B cell (primary cell): Measurements from ENCODE around the gene COL9A3. TPM values are rescaled to one million over a fixed set of nuclear protein-coding genes. Genes with fewer than 3 reads are reported as not detected.

Experiments used
- ATAC-seq: fragments of 200-7000 bp; cut with Tn5 transposase; one replicate; pipeline ENCODE4 v1.10.0; 2021; ENCODE audit warnings: low read depth, mild to moderate bottlenecking, moderate number of reproducible peaks, moderate library complexity
- CTCF ChIA-PET: fragments of 350-600 bp; sonication (Branson Sonifier 250); formaldehyde crosslinking; loops from one replicate; lab custom pipeline; 2021; ENCODE audit warnings: antibody characterized with exemption, inconsistent platforms; lab: Charles Lee
- POLR2A ChIA-PET: fragments of 350-600 bp; sonication (Branson Sonifier 250); formaldehyde crosslinking; loops from one replicate; lab custom pipeline; 2021; ENCODE audit warnings: antibody characterized with exemption; lab: Charles Lee
- DNase-seq: peaks from one replicate; pipeline ENCODE4 v3.0.0; 2013
- H2AFZ ChIP-seq: 2 replicates; pipeline ENCODE4 v1.6.1; 2012; ENCODE audit warnings: mild to moderate bottlenecking, low read depth, low read length; ENCODE audit not compliant: insufficient read depth, poor library complexity, severe bottlenecking
- H3K27ac ChIP-seq, 2 donors: 1 replicate in 1 of 2; 2 replicates in 1 of 2; pipeline ENCODE4 v1.5.1; 2012 to 2013; ENCODE audit warnings: low read length in 2 of 2, mild to moderate bottlenecking in 2 of 2, moderate library complexity in 1 of 2
- H3K27me3 ChIP-seq, 4 experiments: fragments of 200-600 bp in 1 of 4; sonication (generic) in 1 of 4; replicated peaks in 1 of 4; 1 replicate in 2 of 4; 2 replicates in 2 of 4; pipeline versions ENCODE4 v1.6.1 to v1.7.0; 2013 to 2016; ENCODE audit warnings: low read length in 3 of 4, mild to moderate bottlenecking in 2 of 4, mixed read lengths in 1 of 4, moderate library complexity in 1 of 4; ENCODE audit not compliant: insufficient read depth in 4 of 4, control insufficient read depth in 3 of 4; ENCODE audit errors: control extremely low read depth in 1 of 4
- H3K36me3 ChIP-seq, 2 experiments: replicated peaks in 1 of 2; 1 replicate in 1 of 2; 2 replicates in 1 of 2; pipeline versions ENCODE4 v1.6.1 to v1.7.1; 2013; ENCODE audit warnings: low read length in 1 of 2; ENCODE audit not compliant: insufficient read depth in 2 of 2, control insufficient read depth in 1 of 2; ENCODE audit errors: control extremely low read depth in 1 of 2, extremely low read depth in 1 of 2
- H3K4me1 ChIP-seq, 2 donors: fragments of 200-600 bp in 1 of 2; sonication (generic) in 1 of 2; 1 replicate in 1 of 2; 2 replicates in 1 of 2; pipeline versions ENCODE4 v1.5.1 to v1.6.1; 2013 to 2017; ENCODE audit warnings: low read length in 2 of 2; ENCODE audit not compliant: control insufficient read depth in 2 of 2, insufficient read depth in 2 of 2
- H3K4me2 ChIP-seq: replicated peaks from 2 replicates; pipeline ENCODE3; 2012; ENCODE audit warnings: mild to moderate bottlenecking, low read depth, low read length; ENCODE audit not compliant: poor library complexity, severe bottlenecking
- H3K4me3 ChIP-seq, 5 experiments: fragments of 200-600 bp in 1 of 5; sonication (generic) in 1 of 5; 1 replicate in 3 of 5; 2 replicates in 2 of 5; pipeline versions ENCODE4 v1.5.1 to v1.7.0; 2011 to 2016; ENCODE audit warnings: low read length in 4 of 5, mild to moderate bottlenecking in 4 of 5, low read depth in 2 of 5, control low read depth in 1 of 5, moderate library complexity in 1 of 5; ENCODE audit not compliant: insufficient read depth in 1 of 5; ENCODE audit errors: control extremely low read depth in 1 of 5, extremely low read depth in 1 of 5
- H3K79me2 ChIP-seq: fragments of 200-600 bp; sonication (generic); one replicate; pipeline ENCODE4 v1.6.0; 2016; ENCODE audit warnings: low read length; ENCODE audit not compliant: control insufficient read depth, insufficient read depth
- H3K9ac ChIP-seq: fragments of 200-600 bp; sonication (generic); 2 replicates; pipeline ENCODE4 v1.6.1; 2017; ENCODE audit warnings: mild to moderate bottlenecking, low read length, moderate library complexity
- H3K9me3 ChIP-seq, 3 donors: one replicate each; pipeline versions ENCODE4 v1.6.1 to v1.7.1; 2013; ENCODE audit warnings: low read length in 2 of 3; ENCODE audit not compliant: control insufficient read depth in 2 of 3, insufficient read depth in 1 of 3; ENCODE audit errors: control extremely low read depth in 1 of 3
- H4K20me1 ChIP-seq: 2 replicates; pipeline ENCODE4 v1.6.0; 2012; ENCODE audit warnings: mild to moderate bottlenecking, low read length; ENCODE audit not compliant: insufficient read depth, control insufficient read depth, poor library complexity, severe bottlenecking
- H3K27ac Mint-ChIP-seq: one replicate; pipeline ENCODE4 v1.8.0; 2021; ENCODE audit warnings: mixed read lengths
- H3K27me3 Mint-ChIP-seq: one replicate; pipeline ENCODE4 v1.8.0; 2021; ENCODE audit warnings: mixed read lengths
- H3K4me1 Mint-ChIP-seq: one replicate; pipeline ENCODE4 v1.8.0; 2021; ENCODE audit warnings: mixed read lengths
- H3K4me3 Mint-ChIP-seq: one replicate; pipeline ENCODE4 v1.8.0; 2021; ENCODE audit warnings: mixed read lengths
- H3K9me3 Mint-ChIP-seq: one replicate; pipeline ENCODE4 v1.8.0; 2022; ENCODE audit warnings: mixed read lengths; ENCODE audit not compliant: insufficient read depth
- CTCF ChIP-seq: fragments of 200-600 bp; IDR thresholded peaks from one replicate; pipeline ENCODE4 v1.8.0; 2022; ENCODE audit warnings: antibody characterized with exemption, mild to moderate bottlenecking
- EZH2 ChIP-seq: IDR thresholded peaks from 2 replicates; pipeline ENCODE4 v1.6.1; 2012; ENCODE audit warnings: borderline replicate concordance, low read depth, mild to moderate bottlenecking, moderate library complexity, low read length; ENCODE audit not compliant: insufficient read depth, poor library complexity, severe bottlenecking
- WGBS: methylation state at CpG from one replicate; pipeline ENCODE4 v1.1.5; 2013; ENCODE audit warnings: missing lambda C conversion rate; ENCODE audit not compliant: insufficient coverage; 5-methylcytosine and 5-hydroxymethylcytosine counted together
- intact Hi-C: fragments of 100-400 bp; cut with micrococcal nuclease; formaldehyde crosslinking; loops from one replicate; pipeline ENCODE4 v1.10.0; 2022
- polyA plus RNA-seq: library from polyadenylated mRNA; depleted of rRNA; stranded (reverse); fragments of >200 nt; gene quantifications from 2 replicates; pipeline ENCODE4 v1.2.3, GENCODE V29; 2012
- total RNA-seq, 2 donors: library from RNA; stranded (reverse); fragments of 120-200 nt in 1 of 2; gene quantifications; 1 replicate in 1 of 2; 2 replicates in 1 of 2; pipeline versions ENCODE4 v1.2.3 to v1.2.4, GENCODE V29; 2013 to 2022

The COL9A3 gene
- total and polyA plus RNA-seq, 2 donors (not counting 1 experiment from before 2014, with no cell fraction given): 10.7 to 96.3 TPM

GRCh38 chr20:62888406-62888805, 71.6 kb downstream of the COL9A3 start:
- peaks cover 30% of the 10 kb centered on the region for H4K20me1 ChIP-seq
- H3K27ac Mint-ChIP-seq: no peak overlapping the region
- no peak overlapping the region for H3K9ac ChIP-seq
- no peaks in the 10 kb centered on the region for H3K9me3 ChIP-seq
- TF ChIP-seq EZH2: no peak
- TF ChIP-seq CTCF: no peak
- H3K27me3 Mint-ChIP-seq: no peaks in the 10 kb centered on the region
- ChIA-PET POLR2A (no interaction called here), CTCF (no interaction called here)
- 96% methylated on average over 15 of the region's 16 CpGs for WGBS
- no peaks in the 10 kb centered on the region for H3K4me1 ChIP-seq
- no peaks in the 10 kb centered on the region for H3K27me3 ChIP-seq
- no peak for ATAC-seq
- no peak for DNase-seq
- H3K4me2 ChIP-seq: no peak overlapping the region
- no peaks in the 10 kb centered on the region for H3K9me3 Mint-ChIP-seq
- no peak overlapping the region for H3K4me3 Mint-ChIP-seq
- no peak overlapping the region for H2AFZ ChIP-seq
- H3K79me2 ChIP-seq: no peaks in the 10 kb centered on the region
- no peak overlapping the region for H3K27ac ChIP-seq
- intact Hi-C loops: no loop called here
- H3K4me1 Mint-ChIP-seq: no peaks in the 10 kb centered on the region
- peaks cover 2 to 72% of the 10 kb centered on the region in 2 experiments for H3K36me3 ChIP-seq
- no peak overlapping the region for H3K4me3 ChIP-seq

- POLR2A ChIA-PET: no interaction called here
- no peak overlapping the region for H3K4me2 ChIP-seq
Measured at GRCh38 chr20:62888910-62889309, 72.1 kb downstream of the COL9A3 start.

More at GRCh38 chr20:62888910-62889309, 72.1 kb downstream of the COL9A3 start:
- no peaks in the 10 kb centered on the region for H3K4me1 ChIP-seq
- no peaks in the 10 kb centered on the region for H3K27me3 ChIP-seq
- Mint-ChIP-seq H3K27ac (no peak overlapping the region), H3K27me3 (no peaks in the 10 kb centered on the region), H3K4me3 (no peak overlapping the region), H3K9me3 (no peaks in the 10 kb centered on the region), H3K4me1 (no peaks in the 10 kb centered on the region)
- no peak overlapping the region for H3K27ac ChIP-seq
- H2AFZ ChIP-seq: no peak overlapping the region
- CTCF ChIA-PET: interaction anchor here (0.8 kb wide), 1 partner anchor 14 kb away, joined by 3 read pairs; no protein-coding TSS in a partner anchor
- H3K36me3 ChIP-seq: peaks cover 2 to 77% of the 10 kb centered on the region in 2 experiments
- no peak overlapping the region for H3K4me3 ChIP-seq
- H3K79me2 ChIP-seq: no peaks in the 10 kb centered on the region
- no peak for ATAC-seq
- WGBS: 97% methylated on average over 17 of the region's 17 CpGs
- no peak for DNase-seq
- no peaks in the 10 kb centered on the region for H3K9me3 ChIP-seq
- H4K20me1 ChIP-seq: peaks cover 30% of the 10 kb centered on the region
- TF ChIP-seq EZH2: no peak
- no peak for TF ChIP-seq CTCF
- intact Hi-C loops: no loop called here
- no peak overlapping the region for H3K9ac ChIP-seq
